Measurements from ENCODE around the gene TERF2IP.

TERF2IP gene

DNA sequence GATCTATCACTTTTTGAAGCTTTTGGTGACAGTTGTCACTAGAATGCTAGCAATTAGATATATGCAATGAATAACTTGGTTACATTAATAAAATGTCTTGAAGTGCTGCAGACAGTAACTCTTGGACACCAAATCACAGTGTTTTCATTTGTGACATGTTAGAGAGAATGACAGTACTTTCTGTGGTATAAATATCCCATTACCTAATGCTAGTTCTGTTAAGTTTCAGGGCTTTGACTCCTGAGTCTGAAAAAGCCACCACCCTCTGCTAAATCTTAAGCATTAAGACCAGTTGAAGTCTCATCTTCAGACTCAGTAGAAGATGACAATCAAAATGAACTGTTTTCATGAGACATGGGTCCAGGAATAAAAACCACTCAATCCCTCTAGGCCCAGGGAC is 39.8 kb downstream of the TERF2IP start:
- DNase-seq (ENCODE audit: low read depth) = no peak
- no peak overlapping the region for H3K4me3 ChIP-seq (ENCODE audit: low read depth, low read length)
- TF ChIP-seq, protein P1, sequence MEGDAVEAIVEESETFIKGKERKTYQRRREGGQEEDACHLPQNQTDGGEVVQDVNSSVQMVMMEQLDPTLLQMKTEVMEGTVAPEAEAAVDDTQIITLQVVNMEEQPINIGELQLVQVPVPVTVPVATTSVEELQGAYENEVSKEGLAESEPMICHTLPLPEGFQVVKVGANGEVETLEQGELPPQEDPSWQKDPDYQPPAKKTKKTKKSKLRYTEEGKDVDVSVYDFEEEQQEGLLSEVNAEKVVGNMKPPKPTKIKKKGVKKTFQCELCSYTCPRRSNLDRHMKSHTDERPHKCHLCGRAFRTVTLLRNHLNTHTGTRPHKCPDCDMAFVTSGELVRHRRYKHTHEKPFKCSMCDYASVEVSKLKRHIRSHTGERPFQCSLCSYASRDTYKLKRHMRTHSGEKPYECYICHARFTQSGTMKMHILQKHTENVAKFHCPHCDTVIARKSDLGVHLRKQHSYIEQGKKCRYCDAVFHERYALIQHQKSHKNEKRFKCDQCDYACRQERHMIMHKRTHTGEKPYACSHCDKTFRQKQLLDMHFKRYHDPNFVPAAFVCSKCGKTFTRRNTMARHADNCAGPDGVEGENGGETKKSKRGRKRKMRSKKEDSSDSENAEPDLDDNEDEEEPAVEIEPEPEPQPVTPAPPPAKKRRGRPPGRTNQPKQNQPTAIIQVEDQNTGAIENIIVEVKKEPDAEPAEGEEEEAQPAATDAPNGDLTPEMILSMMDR (conservative IDR thresholded peaks at IDR 0.05; ENCODE audit: low read depth, low read length) = no peak

DNA sequence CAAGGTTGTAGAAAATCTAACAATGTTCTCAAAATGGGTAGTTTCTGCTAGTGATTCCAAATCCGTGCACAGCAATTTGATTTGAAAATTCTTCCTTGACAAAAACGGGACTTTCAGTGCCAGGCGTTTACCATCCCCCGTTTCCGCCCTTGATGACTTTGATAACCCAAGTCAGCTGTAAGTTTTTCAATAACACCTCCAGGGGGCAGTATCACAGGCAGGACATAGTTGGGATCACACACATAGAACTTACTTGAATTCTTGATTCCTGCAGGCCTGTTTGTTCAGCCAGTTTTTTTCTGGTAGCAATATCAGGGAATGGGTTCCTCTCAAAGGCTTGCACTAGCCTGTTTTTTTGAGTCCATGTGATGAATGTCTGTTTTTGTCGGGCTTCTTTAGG is 48.1 kb downstream of the TERF2IP start:
- DNase-seq (ENCODE audit: low read depth) = no peak
- no peak overlapping the region for H3K4me3 ChIP-seq (ENCODE audit: low read depth, low read length)
- TF ChIP-seq, protein P1 (conservative IDR thresholded peaks at IDR 0.05; ENCODE audit: low read depth, low read length) = no peak

DNA sequence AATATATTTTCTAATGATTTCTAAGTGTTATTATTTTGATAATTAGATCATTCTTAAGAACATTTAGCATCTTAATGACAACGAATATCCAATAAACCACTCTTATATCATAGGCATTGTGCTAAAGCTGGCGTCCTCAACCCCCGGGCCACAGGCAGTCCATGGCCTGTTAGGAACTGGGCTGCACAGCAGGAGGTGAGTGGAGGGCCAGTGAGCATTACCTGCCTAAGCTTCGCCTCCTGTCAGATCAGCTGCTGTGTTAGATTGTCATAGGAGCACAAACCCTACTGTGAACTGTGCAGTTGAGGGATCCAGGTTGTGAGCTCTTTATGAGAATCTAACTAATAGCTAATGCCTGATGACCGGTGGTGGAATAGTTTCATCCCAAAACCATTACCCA is 50.0 kb downstream of the TERF2IP start:
- DNase-seq (ENCODE audit: low read depth) = no peak
- H3K4me3 ChIP-seq (ENCODE audit: low read depth, low read length) = no peak overlapping the region
- TF ChIP-seq, protein P1 (conservative IDR thresholded peaks at IDR 0.05; ENCODE audit: low read depth, low read length) = no peak

DNA sequence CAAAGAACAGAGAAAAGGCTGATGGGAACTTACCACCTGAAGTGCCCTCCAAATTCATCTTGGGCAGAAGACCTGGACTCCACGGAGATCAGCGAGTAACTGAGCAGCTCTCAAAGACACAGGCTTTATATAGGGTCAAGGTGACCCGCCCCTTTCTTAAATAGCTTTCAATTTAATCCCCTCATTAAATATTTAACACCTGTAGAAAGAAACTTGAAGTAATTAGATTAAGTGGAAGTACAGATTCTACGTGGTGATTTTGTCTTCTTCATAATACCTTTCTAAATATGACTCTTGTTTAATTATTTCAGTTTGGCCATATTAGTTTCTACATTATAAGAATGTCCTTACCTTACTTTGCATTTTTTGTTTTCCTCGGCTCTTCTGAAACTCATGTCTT is 53.8 kb downstream of the TERF2IP start, which contains the start of gene DUXB:
TSS of gene DUXB (minus strand) at position 101 of the 400 bp plus-strand sequence. CDS start at position 58, 43 bp downstream.
- TF ChIP-seq, protein P1 (conservative IDR thresholded peaks at IDR 0.05; ENCODE audit: low read depth, low read length) = no peak
- no peak for DNase-seq (ENCODE audit: low read depth)
- H3K4me3 ChIP-seq (ENCODE audit: low read depth, low read length) = no peak within 1 kb of the TSS

DNA sequence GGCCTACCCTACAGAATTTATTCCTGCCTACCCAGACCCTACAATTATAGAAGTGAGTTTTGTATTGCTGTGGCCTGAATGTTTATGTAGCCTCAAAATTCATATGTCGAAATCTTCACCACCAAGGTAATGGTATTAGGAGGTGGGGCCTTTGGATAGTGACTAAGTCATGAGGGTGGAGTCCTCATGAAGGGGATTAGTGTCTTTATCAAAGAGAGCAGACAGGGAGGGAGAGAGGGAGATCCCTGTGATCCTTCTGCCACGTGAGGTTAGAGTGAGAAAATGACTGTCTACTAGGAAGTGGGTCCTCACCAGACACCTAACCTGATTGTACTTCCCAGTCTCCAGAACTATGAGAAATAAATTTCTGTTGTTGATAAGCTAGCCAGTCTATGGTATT is 54.7 kb downstream of the TERF2IP start:
- DNase-seq (ENCODE audit: low read depth) = no peak
- TF ChIP-seq, protein P1 (conservative IDR thresholded peaks at IDR 0.05; ENCODE audit: low read depth, low read length) = no peak
- H3K4me3 ChIP-seq (ENCODE audit: low read depth, low read length) = no peak overlapping the region

DNA sequence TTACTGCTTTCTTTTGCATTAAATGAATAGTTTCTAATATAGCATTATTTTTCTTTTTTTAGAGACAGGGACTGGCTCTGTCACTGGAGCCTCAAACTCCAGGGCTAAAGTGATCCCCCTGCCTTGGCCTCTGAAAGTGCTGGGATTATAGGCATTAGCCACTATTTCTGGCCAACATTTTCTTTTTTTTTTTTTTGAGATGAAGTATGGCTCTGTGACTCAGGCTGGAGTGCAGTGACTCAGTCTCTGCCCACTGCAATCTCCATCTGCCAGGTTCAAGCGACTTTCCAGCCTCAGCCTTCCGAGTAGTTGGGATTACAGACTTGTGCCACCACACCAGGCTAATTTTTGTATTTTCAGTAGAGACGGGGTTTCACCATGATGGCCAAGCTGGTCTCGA is 55.7 kb downstream of the TERF2IP start:
- DNase-seq (ENCODE audit: low read depth) = no peak
- no peak overlapping the region for H3K4me3 ChIP-seq (ENCODE audit: low read depth, low read length)
- TF ChIP-seq, protein P1 (conservative IDR thresholded peaks at IDR 0.05; ENCODE audit: low read depth, low read length) = no peak

Measured in choroid plexus epithelial cell (primary cell).